ENCODE data around the gene ARHGDIG. TPM values are rescaled to one million over a fixed set of nuclear protein-coding genes. Genes with fewer than 3 reads are reported as not detected.
A peak's percentile ranks its signal among the peaks of the same experiment; 100 is the strongest.

The ARHGDIG gene
- total RNA-seq, 1 donor from 2014 or later, result not detected

DNA sequence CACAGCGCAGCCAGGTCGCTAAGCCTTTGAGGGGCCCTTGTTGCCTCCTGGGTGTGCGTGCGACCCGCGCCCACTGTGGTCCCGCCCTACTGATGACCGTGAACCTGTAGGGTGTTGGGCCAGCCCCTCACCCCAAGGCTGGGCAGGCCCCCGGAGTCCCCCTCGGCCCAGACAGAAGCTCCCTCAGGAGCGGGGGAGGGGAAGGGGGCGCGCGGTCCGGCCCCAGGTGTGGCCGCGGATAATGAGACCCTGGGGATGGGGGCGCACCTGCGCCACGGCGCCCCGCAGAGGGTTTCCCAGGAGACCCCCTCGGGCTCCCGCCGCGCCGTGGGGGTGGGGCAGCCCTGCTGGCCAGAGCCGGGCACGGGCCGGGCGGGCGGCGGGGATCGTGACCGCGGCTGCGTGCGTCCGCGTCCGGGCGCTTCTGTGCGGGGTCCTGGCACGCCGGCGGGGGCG is 358 bp upstream of the ARHGDIG start:
- Mint-ChIP-seq H3K9me3 (no peaks in the 10 kb centered on the region), H3K27ac (no peak overlapping the region), H3K4me1 (peaks cover 3% of the 10 kb centered on the region), H3K4me3 (peak overlapping the region; percentile 30), H3K36me3 (no peaks in the 10 kb centered on the region), H3K27me3 (ENCODE audit: insufficient read depth, low read depth) (peaks cover 20% of the 10 kb centered on the region)
- Histone ChIP-seq H3K36me3 (no peaks in the 10 kb centered on the region), H3K4me1 (peaks cover 13% of the 10 kb centered on the region), H3F3A (ENCODE audit: low read depth) (peaks cover 18% of the 10 kb centered on the region), H3K4me2 (peak overlapping the region; percentile 77), H3K27me3 (peaks cover 73% of the 10 kb centered on the region), H4K20me1 (ENCODE audit: low read depth) (peaks cover 11% of the 10 kb centered on the region), H3K9me3 (ENCODE audit: low read depth) (no peaks in the 10 kb centered on the region), H3K9ac (no peak overlapping the region), H3K4me3 (peak overlapping the region; percentile 47), H3K27ac (no peak overlapping the region), H2AFZ (replicated peaks) (no peak overlapping the region), H3K79me2 (ENCODE audit: low read depth) (no peaks in the 10 kb centered on the region)
- peak; percentile 21 for TF ChIP-seq EZH2phosphoT487 (IDR thresholded peaks at IDR 0.05)
- TF ChIP-seq EZH2 (IDR thresholded peaks at IDR 0.05), result peak; percentile 70
- TF ChIP-seq, protein P1, sequence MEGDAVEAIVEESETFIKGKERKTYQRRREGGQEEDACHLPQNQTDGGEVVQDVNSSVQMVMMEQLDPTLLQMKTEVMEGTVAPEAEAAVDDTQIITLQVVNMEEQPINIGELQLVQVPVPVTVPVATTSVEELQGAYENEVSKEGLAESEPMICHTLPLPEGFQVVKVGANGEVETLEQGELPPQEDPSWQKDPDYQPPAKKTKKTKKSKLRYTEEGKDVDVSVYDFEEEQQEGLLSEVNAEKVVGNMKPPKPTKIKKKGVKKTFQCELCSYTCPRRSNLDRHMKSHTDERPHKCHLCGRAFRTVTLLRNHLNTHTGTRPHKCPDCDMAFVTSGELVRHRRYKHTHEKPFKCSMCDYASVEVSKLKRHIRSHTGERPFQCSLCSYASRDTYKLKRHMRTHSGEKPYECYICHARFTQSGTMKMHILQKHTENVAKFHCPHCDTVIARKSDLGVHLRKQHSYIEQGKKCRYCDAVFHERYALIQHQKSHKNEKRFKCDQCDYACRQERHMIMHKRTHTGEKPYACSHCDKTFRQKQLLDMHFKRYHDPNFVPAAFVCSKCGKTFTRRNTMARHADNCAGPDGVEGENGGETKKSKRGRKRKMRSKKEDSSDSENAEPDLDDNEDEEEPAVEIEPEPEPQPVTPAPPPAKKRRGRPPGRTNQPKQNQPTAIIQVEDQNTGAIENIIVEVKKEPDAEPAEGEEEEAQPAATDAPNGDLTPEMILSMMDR (IDR thresholded peaks at IDR 0.05), result no peak
- peak; percentile 51 for DNase-seq (ENCODE audit: low spot score)

DNA sequence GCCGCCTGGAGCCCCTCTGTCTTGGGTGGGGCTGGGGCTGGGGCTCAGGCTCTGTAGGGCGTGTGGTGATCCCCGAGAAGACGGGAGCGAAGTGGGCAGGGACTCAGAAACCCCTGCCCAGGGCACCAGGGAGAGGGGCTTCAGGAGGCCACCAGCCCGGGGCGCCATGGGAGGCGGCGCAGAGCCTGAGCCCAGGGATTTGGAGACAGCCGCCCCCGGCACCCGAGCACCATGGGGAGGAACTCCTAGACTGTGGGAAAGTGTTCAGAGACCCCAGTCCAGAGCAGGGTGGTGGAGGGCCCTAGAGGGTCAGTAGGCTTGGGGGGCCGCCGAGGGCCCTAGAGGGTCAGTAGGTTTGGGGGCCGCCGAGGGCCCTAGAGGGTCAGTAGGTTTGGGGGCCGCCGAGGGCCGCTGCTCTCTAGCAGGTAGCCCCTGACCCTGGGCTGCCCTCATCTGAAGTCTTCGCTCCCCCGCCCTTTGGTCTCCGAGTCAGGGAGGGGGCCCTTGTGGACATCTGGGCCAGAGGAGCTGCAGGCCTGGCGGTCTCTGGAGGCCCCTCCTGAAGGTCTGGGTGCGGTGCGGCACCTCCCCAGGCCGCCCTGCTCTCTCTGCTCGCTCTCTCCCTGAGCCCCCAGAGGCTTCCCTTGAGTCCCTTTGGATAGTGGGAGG is 734 bp downstream of the ARHGDIG start:
- H3K27ac Mint-ChIP-seq, result no peak overlapping the region
- peaks cover 3% of the 10 kb centered on the region for H3K4me1 Mint-ChIP-seq
- peak; percentile 32 for DNase-seq (ENCODE audit: low spot score)
- peaks cover 11% of the 10 kb centered on the region for H3K4me1 ChIP-seq
- no peak overlapping the region for H3K9ac ChIP-seq
- no peak for TF ChIP-seq EZH2phosphoT487 (IDR thresholded peaks at IDR 0.05)
- no peak for TF ChIP-seq EZH2 (IDR thresholded peaks at IDR 0.05)
- TF ChIP-seq, protein P1 (IDR thresholded peaks at IDR 0.05), result no peak
- peaks cover 62% of the 10 kb centered on the region for H3K27me3 ChIP-seq
- H3K27me3 Mint-ChIP-seq (ENCODE audit: insufficient read depth, low read depth), result peaks cover 19% of the 10 kb centered on the region
- no peaks in the 10 kb centered on the region for H3K79me2 ChIP-seq (ENCODE audit: low read depth)
- peak overlapping the region; percentile 99 for H3K4me2 ChIP-seq
- no peaks in the 10 kb centered on the region for H3K9me3 ChIP-seq (ENCODE audit: low read depth)
- peak overlapping the region; percentile 72 for H3K4me3 ChIP-seq
- peak overlapping the region; percentile 89 for H2AFZ ChIP-seq (replicated peaks)
- peaks cover 11% of the 10 kb centered on the region for H4K20me1 ChIP-seq (ENCODE audit: low read depth)
- no peaks in the 10 kb centered on the region for H3K36me3 ChIP-seq
- H3K36me3 Mint-ChIP-seq, result no peaks in the 10 kb centered on the region
- H3K9me3 Mint-ChIP-seq, result no peaks in the 10 kb centered on the region
- H3F3A ChIP-seq (ENCODE audit: low read depth), result peaks cover 18% of the 10 kb centered on the region
- H3K27ac ChIP-seq, result no peak overlapping the region
- peak overlapping the region; percentile 64 for H3K4me3 Mint-ChIP-seq

DNA sequence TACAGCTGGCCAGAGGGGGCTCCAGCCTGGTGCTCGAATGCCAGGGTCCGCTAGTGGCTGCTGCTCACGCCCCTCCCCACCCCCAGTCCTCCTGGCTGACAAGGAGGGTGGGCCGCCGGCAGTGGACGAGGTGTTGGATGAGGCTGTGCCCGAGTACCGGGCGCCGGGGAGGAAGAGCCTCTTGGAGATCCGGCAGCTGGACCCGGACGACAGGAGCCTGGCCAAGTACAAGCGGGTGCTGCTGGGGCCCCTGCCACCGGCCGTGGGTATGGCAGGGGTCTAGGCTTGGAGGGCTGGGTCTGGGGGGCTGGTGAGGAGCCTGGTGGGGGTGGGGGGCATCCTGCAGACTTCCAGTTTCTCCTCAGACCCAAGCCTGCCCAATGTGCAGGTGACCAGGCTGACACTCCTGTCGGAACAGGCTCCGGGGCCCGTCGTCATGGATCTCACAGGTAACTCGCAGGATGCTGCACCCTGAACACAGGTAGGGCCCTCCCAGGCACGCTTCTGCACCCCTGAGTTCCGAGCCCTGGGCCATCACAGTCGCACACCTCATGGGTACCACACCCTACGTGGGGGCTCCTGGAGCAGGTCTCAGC is 1.4 kb downstream of the ARHGDIG start:
- Mint-ChIP-seq H3K27ac (no peak overlapping the region), H3K36me3 (peaks cover 4% of the 10 kb centered on the region), H3K9me3 (peaks cover 3% of the 10 kb centered on the region), H3K4me3 (no peak overlapping the region), H3K27me3 (ENCODE audit: insufficient read depth, low read depth) (peaks cover 17% of the 10 kb centered on the region), H3K4me1 (peaks cover 3% of the 10 kb centered on the region)
- Histone ChIP-seq H3K36me3 (no peaks in the 10 kb centered on the region), H3K27ac (no peak overlapping the region), H3K4me2 (no peak overlapping the region), H3K4me1 (peaks cover 11% of the 10 kb centered on the region), H2AFZ (replicated peaks) (no peak overlapping the region), H3K79me2 (ENCODE audit: low read depth) (no peaks in the 10 kb centered on the region), H3F3A (ENCODE audit: low read depth) (peaks cover 18% of the 10 kb centered on the region), H3K4me3 (no peak overlapping the region), H3K27me3 (peaks cover 56% of the 10 kb centered on the region), H4K20me1 (ENCODE audit: low read depth) (peaks cover 11% of the 10 kb centered on the region), H3K9me3 (ENCODE audit: low read depth) (no peaks in the 10 kb centered on the region), H3K9ac (no peak overlapping the region)
- TF ChIP-seq, protein P1 (IDR thresholded peaks at IDR 0.05), result no peak
- no peak for TF ChIP-seq EZH2 (IDR thresholded peaks at IDR 0.05)
- DNase-seq (ENCODE audit: low spot score), result no peak
